Neuron (in vitro differentiated cells): ENCODE data around the gene GREM2.

Source experiments
- H2AFZ ChIP-seq: one replicate; pipeline ENCODE4 v1.6.1; 2013; ENCODE audit warnings: low read depth, mild to moderate bottlenecking, inconsistent platforms, low read length, moderate library complexity
- H3K27me3 ChIP-seq: one replicate; pipeline ENCODE4 v1.6.1; 2013; ENCODE audit warnings: low read length; ENCODE audit not compliant: insufficient read depth
- H3K36me3 ChIP-seq: one replicate; pipeline ENCODE4 v1.6.1; 2013; ENCODE audit warnings: low read length; ENCODE audit not compliant: insufficient read depth
- H3K4me1 ChIP-seq: one replicate; pipeline ENCODE4 v1.6.1; 2013; ENCODE audit warnings: low read length; ENCODE audit not compliant: insufficient read depth
- H3K4me3 ChIP-seq: 2 replicates; pipeline ENCODE4 v1.5.1; 2013; ENCODE audit warnings: mild to moderate bottlenecking, low read length, moderate library complexity
- H3K9me3 ChIP-seq: one replicate; pipeline ENCODE4 v1.6.1; 2013; ENCODE audit warnings: low read length

GREM2 gene

DNA sequence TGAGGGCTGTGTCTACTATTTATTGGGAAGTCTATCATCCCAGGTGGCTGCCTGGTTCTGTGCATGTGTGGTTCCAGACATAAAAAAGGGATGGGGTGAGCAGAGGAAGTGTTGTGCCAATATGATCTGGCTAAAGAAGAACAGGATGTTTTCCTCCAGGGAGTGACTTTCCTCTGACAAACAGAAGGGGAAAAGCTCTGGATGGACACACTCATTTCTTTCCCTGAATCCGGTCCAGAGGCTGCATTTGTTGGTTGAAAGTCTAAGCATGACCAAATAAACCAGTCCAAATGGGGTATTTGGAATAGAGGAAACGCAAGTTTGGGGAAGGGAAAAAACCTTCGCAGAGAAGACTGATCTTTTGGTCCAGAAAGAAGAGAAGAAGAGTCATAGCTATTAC is 12.7 kb downstream of the GREM2 start:
- H3K4me1 ChIP-seq: peaks cover 4% of the 10 kb centered on the region
- H3K27me3 ChIP-seq: no peaks in the 10 kb centered on the region
- no peak overlapping the region for H2AFZ ChIP-seq

DNA sequence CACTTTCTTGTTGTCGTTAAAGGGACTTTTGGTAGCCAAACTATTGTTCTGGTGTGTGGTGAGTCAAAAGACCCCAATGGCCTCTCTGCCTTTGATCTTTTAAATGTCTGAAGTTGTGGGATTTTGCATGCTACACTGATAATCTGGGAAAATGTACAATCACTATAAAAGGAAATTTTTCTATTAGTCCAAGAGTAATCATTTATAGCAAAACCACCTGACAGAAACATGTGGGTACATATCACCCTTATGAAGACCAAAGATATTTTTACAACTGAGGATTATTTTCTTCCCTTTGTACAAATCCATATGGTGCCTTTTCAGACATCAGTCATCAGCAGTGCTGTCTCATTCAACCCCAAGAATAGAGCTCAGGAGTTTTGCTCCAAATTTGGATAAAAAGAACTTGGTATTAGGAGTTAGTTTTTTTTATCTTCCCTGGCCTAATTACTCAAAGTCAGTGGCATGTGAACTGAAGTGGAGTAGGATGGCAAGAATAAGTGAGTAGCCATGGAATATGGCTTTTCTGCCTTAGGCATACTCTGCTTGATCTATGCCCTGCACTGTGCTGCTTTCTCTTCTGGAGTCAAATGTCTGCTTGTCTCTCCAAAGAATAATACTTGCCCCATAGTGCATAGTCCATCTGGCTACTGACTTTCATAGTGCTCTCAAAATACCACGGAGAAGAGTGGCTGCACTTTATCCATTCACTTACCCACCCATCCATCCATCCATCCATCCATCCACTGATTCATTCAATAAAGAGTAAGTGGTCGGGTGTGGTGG is 13.5 kb downstream of the GREM2 start:
- H3K36me3 ChIP-seq: no peaks in the 10 kb centered on the region
- peaks cover 4% of the 10 kb centered on the region for H3K4me1 ChIP-seq
- no peak overlapping the region for H3K4me3 ChIP-seq
- H3K9me3 ChIP-seq: peaks cover 2% of the 10 kb centered on the region
- no peaks in the 10 kb centered on the region for H3K27me3 ChIP-seq
- H2AFZ ChIP-seq: no peak overlapping the region

More for the DNA sequence above, 12.7 kb downstream of the GREM2 start:
- no peak overlapping the region for H3K4me3 ChIP-seq
- H3K36me3 ChIP-seq: no peaks in the 10 kb centered on the region
- H3K9me3 ChIP-seq: peaks cover 2% of the 10 kb centered on the region

DNA sequence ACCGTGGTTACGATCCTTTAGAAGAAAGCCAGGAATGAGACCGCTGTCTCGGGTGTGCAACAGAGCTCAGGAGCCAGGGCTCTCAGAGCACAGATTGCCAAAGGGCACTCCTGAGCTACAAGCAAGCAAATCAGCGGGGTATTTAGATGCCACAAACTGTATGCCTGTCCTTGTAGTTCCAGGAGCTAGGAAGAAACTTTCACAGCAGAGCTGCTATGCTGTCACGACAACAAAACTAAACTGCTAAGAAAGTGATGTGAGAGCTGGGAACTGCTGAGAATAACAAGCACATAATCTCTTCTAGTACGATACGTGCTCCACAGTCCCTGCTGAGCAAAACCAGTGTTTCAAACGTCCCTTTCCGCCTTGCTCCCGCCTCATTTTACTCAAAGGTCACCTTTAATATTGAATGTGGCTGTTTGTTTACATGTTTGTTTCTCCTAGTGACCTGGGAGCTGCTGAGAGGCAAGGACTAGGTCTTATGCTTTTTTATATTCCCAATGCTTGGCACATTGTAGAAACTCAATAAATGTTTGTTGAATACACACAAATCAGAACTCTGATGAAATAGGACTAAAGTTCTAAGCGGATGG is 14.7 kb downstream of the GREM2 start:
- peaks cover 2% of the 10 kb centered on the region for H3K9me3 ChIP-seq
- peaks cover 4% of the 10 kb centered on the region for H3K4me1 ChIP-seq
- no peak overlapping the region for H3K4me3 ChIP-seq
- H3K27me3 ChIP-seq: no peaks in the 10 kb centered on the region
- H2AFZ ChIP-seq: no peak overlapping the region
- no peaks in the 10 kb centered on the region for H3K36me3 ChIP-seq

DNA sequence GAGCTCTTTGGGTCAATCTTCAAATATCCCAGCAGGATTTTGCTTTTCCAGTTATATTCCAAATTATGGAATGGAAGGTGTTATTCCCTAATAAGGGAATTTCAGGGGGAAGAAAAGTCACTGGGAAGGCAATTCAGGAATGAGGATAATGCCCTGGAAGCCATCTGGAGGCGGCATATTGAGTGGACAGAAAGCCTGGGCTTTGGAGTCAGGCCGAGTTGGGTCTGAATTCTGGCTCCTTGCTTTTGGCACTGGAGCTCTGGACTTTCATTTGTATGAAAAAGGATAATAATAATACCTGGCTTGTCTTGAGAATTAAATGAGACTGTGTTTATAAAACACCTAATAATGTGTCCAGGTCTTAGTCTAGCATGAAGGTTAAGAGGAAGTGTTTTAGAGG is 16.5 kb downstream of the GREM2 start:
- H3K4me1 ChIP-seq: peaks cover 4% of the 10 kb centered on the region
- H3K27me3 ChIP-seq: no peaks in the 10 kb centered on the region
- no peak overlapping the region for H3K4me3 ChIP-seq
- no peaks in the 10 kb centered on the region for H3K36me3 ChIP-seq
- no peak overlapping the region for H2AFZ ChIP-seq
- no peaks in the 10 kb centered on the region for H3K9me3 ChIP-seq

DNA sequence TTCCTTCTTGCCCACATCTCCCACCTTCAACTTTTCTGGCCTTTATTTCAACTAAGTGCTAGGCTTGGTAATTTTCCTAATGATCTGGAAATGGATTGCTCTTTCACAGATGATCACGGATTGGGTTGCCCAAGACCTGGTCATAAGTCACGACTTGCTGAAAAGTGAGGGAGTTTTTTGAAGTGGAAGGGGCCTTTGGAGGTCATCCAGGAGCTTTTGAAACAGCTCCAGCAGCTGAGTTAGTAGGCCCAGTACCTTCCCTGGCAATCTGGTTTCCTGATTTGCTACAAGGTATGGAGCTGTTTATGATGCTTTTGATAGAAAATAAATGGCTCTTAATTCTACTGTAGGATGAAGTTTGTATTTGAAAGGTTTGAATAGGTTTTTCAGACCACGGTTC is 20.4 kb downstream of the GREM2 start:
- Histone ChIP-seq H2AFZ (no peak overlapping the region), H3K4me1 (no peaks in the 10 kb centered on the region), H3K27me3 (no peaks in the 10 kb centered on the region), H3K36me3 (no peaks in the 10 kb centered on the region), H3K9me3 (no peaks in the 10 kb centered on the region), H3K4me3 (no peak overlapping the region)

DNA sequence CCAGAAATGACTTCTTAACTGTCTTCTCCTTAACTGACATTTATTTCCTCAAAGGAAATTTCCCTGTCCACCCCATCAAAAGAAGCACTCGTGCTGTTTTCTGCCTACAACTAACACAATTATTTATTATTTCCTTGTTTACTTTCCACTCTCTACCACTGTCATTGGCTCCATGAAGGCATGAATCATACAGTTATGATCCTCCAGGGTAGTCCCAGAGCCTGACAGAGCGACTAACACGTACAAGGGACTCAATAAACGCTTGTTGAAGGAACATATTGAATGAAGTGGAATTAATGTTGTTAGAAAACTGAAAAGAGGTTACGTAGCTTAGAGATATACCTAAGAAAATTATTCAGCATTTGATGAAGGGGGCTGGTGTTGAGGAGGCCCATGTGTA is 20.9 kb downstream of the GREM2 start:
- Histone ChIP-seq H2AFZ (no peak overlapping the region), H3K9me3 (no peaks in the 10 kb centered on the region), H3K36me3 (no peaks in the 10 kb centered on the region), H3K27me3 (no peaks in the 10 kb centered on the region), H3K4me1 (no peaks in the 10 kb centered on the region), H3K4me3 (no peak overlapping the region)

- no peak overlapping the region for H2AFZ ChIP-seq
- H3K9me3 ChIP-seq: no peaks in the 10 kb centered on the region
- H3K36me3 ChIP-seq: no peaks in the 10 kb centered on the region
- H3K4me3 ChIP-seq: no peak overlapping the region
- H3K27me3 ChIP-seq: no peaks in the 10 kb centered on the region
- H3K4me1 ChIP-seq: no peaks in the 10 kb centered on the region
Measured at GRCh38 chr1:240589585-240590110, 22.3 kb downstream of the GREM2 start.

DNA sequence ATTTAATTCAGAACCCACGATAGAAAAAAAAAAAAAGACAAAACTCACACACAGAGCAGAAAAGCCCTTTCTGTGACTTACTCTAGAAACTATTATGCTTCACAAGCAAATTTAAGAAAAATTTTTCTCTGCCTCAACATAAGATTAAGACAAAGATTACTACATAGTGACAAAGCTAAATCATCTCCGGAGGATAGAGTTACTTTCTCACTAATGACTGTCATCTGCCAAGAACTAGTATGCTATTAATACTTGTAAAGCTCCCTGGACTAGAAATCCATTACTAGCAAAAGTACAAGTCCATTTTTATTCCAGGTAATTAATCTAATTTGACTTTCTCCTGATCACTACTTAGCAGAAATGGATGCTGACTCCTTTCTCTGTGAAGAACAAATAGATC is 25.9 kb downstream of the GREM2 start:
- Histone ChIP-seq H3K27me3 (no peaks in the 10 kb centered on the region), H3K4me1 (no peaks in the 10 kb centered on the region), H3K4me3 (no peak overlapping the region), H3K36me3 (no peaks in the 10 kb centered on the region), H2AFZ (no peak overlapping the region), H3K9me3 (no peaks in the 10 kb centered on the region)

DNA sequence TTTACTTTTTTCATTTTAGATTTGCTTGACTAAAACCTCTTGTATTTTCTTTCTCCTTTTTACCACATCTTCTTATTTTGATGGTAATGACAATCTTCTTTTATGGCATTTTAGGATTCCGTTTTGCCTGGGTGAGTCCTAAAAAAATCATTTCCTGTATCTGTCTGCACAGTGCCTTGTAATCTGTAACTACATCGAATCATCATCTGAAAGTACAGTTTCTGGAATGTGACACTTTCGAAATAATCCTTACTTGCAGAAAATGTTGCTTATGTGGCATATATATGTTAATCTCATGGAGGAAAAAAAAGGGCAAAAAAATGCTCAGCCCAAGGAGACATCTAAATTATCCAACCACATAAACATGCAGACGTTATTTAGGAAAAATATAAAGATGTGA is 29.0 kb downstream of the GREM2 start:
- Histone ChIP-seq H3K36me3 (no peaks in the 10 kb centered on the region), H3K27me3 (no peaks in the 10 kb centered on the region), H3K4me1 (no peaks in the 10 kb centered on the region), H3K9me3 (no peaks in the 10 kb centered on the region), H3K4me3 (no peak overlapping the region), H2AFZ (no peak overlapping the region)

- Histone ChIP-seq H3K4me1 (no peaks in the 10 kb centered on the region), H2AFZ (no peak overlapping the region), H3K9me3 (no peaks in the 10 kb centered on the region), H3K27me3 (no peaks in the 10 kb centered on the region), H3K4me3 (no peak overlapping the region), H3K36me3 (no peaks in the 10 kb centered on the region)
Measured at GRCh38 chr1:240579511-240579910, 32.4 kb downstream of the GREM2 start.

DNA sequence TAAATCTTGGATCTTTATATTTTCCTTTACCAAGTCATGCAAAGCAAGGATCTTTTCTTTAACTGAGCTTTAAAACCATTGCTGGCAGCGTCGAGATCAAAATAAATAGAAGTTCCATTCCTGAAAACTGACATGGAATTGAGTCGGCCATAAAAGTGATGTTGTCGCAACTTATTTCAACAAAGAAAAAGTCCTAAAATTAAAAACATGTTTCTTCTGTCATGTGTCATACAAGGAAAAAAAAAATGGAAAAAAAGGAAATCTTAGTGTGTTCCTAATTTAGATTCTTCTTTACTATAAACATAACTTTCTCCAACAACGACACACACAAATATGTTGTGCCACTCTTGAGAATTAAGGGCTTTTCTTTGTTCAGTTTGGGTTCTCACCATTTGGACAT is 34.9 kb downstream of the GREM2 start:
- Histone ChIP-seq H2AFZ (no peak overlapping the region), H3K4me1 (no peaks in the 10 kb centered on the region), H3K9me3 (no peaks in the 10 kb centered on the region), H3K36me3 (no peaks in the 10 kb centered on the region), H3K27me3 (no peaks in the 10 kb centered on the region), H3K4me3 (no peak overlapping the region)

DNA sequence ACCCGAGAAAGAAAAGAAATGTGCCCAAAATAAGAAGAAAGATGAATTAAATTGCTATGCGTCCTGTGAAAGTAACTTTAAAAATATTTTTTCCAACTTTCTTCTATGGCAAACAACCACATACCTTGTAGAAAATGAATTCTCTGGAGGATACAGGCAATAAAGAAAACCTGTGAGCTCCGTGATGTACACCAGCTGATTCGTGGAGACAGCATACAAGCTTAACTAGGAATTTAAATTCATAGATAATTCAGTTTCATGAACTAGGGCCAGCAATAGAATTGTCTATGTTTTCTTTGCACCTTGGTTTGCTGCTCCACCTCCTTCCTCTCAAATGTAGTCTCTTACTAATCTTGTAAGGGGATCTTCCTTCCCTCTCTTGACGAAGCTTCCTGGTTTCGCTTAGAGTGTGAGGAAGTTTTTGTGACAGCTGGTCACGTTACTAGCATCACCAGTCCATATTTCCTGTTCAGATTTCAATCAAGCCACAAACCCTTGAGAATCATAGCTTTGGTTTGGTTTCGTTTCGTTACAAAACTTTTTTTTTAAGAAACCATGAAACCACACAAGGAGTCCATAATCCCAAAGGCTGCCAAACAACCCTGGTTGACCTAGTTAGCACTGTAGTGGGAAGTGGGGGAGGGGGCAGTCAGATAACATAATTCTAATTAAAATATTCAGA is 35.8 kb downstream of the GREM2 start:
- Histone ChIP-seq H3K27me3 (no peaks in the 10 kb centered on the region), H3K9me3 (no peaks in the 10 kb centered on the region), H3K36me3 (no peaks in the 10 kb centered on the region), H2AFZ (no peak overlapping the region), H3K4me1 (no peaks in the 10 kb centered on the region), H3K4me3 (no peak overlapping the region)

DNA sequence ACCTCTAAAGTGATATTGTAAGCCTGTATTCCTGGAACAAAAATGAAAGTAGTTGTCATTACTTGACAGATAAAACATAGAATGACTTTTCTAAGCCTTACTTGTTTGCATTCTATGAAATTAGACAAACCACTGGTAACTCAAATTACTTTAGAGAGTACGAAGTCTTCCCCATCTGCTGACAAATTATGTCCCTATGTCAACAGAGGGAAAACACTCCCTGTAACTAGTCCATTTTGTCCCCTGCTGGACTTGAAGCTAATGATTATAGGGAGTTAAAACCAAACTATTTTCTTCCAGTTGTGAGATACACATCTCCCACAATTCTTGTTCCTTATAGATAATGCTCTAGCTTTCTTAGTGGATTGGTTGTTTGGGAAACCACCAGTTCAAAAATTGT is 39.6 kb downstream of the GREM2 start:
- Histone ChIP-seq H3K9me3 (no peaks in the 10 kb centered on the region), H3K27me3 (no peaks in the 10 kb centered on the region), H3K36me3 (no peaks in the 10 kb centered on the region), H3K4me1 (no peaks in the 10 kb centered on the region), H3K4me3 (no peak overlapping the region), H2AFZ (no peak overlapping the region)
